Liver (tissue), 9 donors: Measurements from ENCODE around the gene TUNAR. TPM values are rescaled to one million over a fixed set of nuclear protein-coding genes. Genes with fewer than 3 reads are reported as not detected.

Experiments used
- DNase-seq: peaks from one replicate; pipeline ENCODE4 v3.0.0-alpha.2; 2017; ENCODE audit warnings: low spot score
- H3K27ac ChIP-seq, 2 donors: one replicate each; pipeline ENCODE4 v1.7.0; 2013; ENCODE audit warnings: inconsistent platforms in 2 of 2, low read length in 2 of 2, control low read depth in 1 of 2, low read depth in 1 of 2, mild to moderate bottlenecking in 1 of 2
- H3K27me3 ChIP-seq, 4 donors: one replicate each; pipeline versions ENCODE4 v1.6.1 to v1.7.0; 2013; ENCODE audit warnings: low read length in 3 of 4, inconsistent platforms in 1 of 4, mild to moderate bottlenecking in 1 of 4, moderate library complexity in 1 of 4; ENCODE audit not compliant: control insufficient read depth in 4 of 4, insufficient read depth in 4 of 4
- H3K36me3 ChIP-seq, 4 donors: one replicate each; pipeline versions ENCODE4 v1.6.1 to v1.7.0; 2013; ENCODE audit warnings: low read length in 3 of 4, mild to moderate bottlenecking in 3 of 4, low read depth in 1 of 4, moderate library complexity in 1 of 4; ENCODE audit not compliant: control insufficient read depth in 4 of 4, insufficient read depth in 3 of 4
- H3K4me1 ChIP-seq, 4 donors: one replicate each; pipeline versions ENCODE4 v1.6.1 to v1.7.0; 2013; ENCODE audit warnings: low read length in 3 of 4, mild to moderate bottlenecking in 3 of 4, moderate library complexity in 1 of 4; ENCODE audit not compliant: control insufficient read depth in 4 of 4, insufficient read depth in 4 of 4
- H3K4me3 ChIP-seq, 3 donors: one replicate each; pipeline versions ENCODE4 v1.6.1 to v1.7.0; 2013; ENCODE audit warnings: low read length in 3 of 3, control low read depth in 1 of 3, low read depth in 1 of 3, mild to moderate bottlenecking in 1 of 3
- H3K9ac ChIP-seq, 2 donors: one replicate each; pipeline ENCODE4 v1.7.0; 2013; ENCODE audit warnings: low read length in 2 of 2, mild to moderate bottlenecking in 2 of 2, moderate library complexity in 2 of 2, control low read depth in 1 of 2, low read depth in 1 of 2
- H3K9me3 ChIP-seq, 4 donors: one replicate each; pipeline versions ENCODE4 v1.6.1 to v1.7.0; 2013; ENCODE audit warnings: low read length in 3 of 4; ENCODE audit not compliant: control insufficient read depth in 4 of 4
- ATF3 ChIP-seq: IDR thresholded peaks from 2 replicates; pipeline ENCODE4 v1.6.1; 2016; ENCODE audit warnings: antibody characterized with exemption
- CTCF ChIP-seq: fragments of 150-350 bp; IDR thresholded peaks from 2 replicates; pipeline ENCODE4 v1.5.1; 2017; ENCODE audit warnings: improper control_type of control experiment, low read depth, low read length; ENCODE audit not compliant: missing input control
- EGR1 ChIP-seq, 2 donors: IDR thresholded peaks; 2 replicates each; pipeline ENCODE4 v1.6.1; 2016 to 2018; ENCODE audit warnings: antibody characterized with exemption in 2 of 2, low read depth in 2 of 2
- FOXA2 ChIP-seq: IDR thresholded peaks from 2 replicates; pipeline ENCODE4 v1.6.1; 2016; ENCODE audit warnings: antibody characterized with exemption
- GABPA ChIP-seq, 2 donors: IDR thresholded peaks in 1 of 2; conservative IDR thresholded peaks in 1 of 2; 2 replicates each; pipeline ENCODE4 v1.6.1; 2016; ENCODE audit warnings: antibody characterized with exemption in 2 of 2, mild to moderate bottlenecking in 1 of 2, moderate library complexity in 1 of 2
- HNF4A ChIP-seq, 2 donors: conservative IDR thresholded peaks; 2 replicates each; pipeline ENCODE4 v1.6.1; 2016; ENCODE audit warnings: antibody characterized with exemption in 2 of 2, mild to moderate bottlenecking in 2 of 2
- HNF4G ChIP-seq: IDR thresholded peaks from 2 replicates; pipeline ENCODE4 v1.6.1; 2016; ENCODE audit warnings: antibody characterized with exemption
- MAX ChIP-seq: IDR thresholded peaks from 2 replicates; pipeline ENCODE4 v1.6.1; 2016; ENCODE audit warnings: antibody characterized with exemption
- NR2F2 ChIP-seq: IDR thresholded peaks from 2 replicates; pipeline ENCODE4 v1.6.1; 2016; ENCODE audit warnings: antibody characterized with exemption
- RAD21 ChIP-seq, 2 donors: IDR thresholded peaks; 2 replicates each; pipeline ENCODE4 v1.6.1; 2016; ENCODE audit warnings: antibody characterized with exemption in 2 of 2, mild to moderate bottlenecking in 2 of 2
- REST ChIP-seq: IDR thresholded peaks from 2 replicates; pipeline ENCODE4 v1.6.1; 2016; ENCODE audit warnings: antibody characterized with exemption, mild to moderate bottlenecking
- RXRA ChIP-seq, 2 donors: IDR thresholded peaks; 2 replicates each; pipeline ENCODE4 v1.6.1; 2017 to 2018; ENCODE audit warnings: antibody characterized with exemption in 2 of 2, mild to moderate bottlenecking in 1 of 2
- SP1 ChIP-seq: IDR thresholded peaks from 2 replicates; pipeline ENCODE4 v1.6.1; 2018; ENCODE audit warnings: antibody characterized with exemption, mild to moderate bottlenecking
- TAF1 ChIP-seq: conservative IDR thresholded peaks from 2 replicates; pipeline ENCODE4 v1.6.1; 2016; ENCODE audit warnings: antibody characterized with exemption, mild to moderate bottlenecking
- YY1 ChIP-seq: IDR thresholded peaks from 2 replicates; pipeline ENCODE4 v1.6.1; 2016; ENCODE audit warnings: antibody characterized with exemption, mild to moderate bottlenecking
- WGBS: extraction: QIAGEN DNeasy Blood & Tissue Kit; methylation state at CpG from one replicate; pipeline ENCODE4 v1.1.7; 2013; 5-methylcytosine and 5-hydroxymethylcytosine counted together
- polyA plus RNA-seq, 2 donors: library from polyadenylated mRNA; stranded (reverse) in 1 of 2; unstranded in 1 of 2; fragments of 200-250 nt in 1 of 2; fragments of >200 nt in 1 of 2; fragmentation: Nextera tagmentation in 1 of 2; extraction: Ambion mirVana in 1 of 2; gene quantifications; one replicate each; pipeline versions ENCODE4 v1.2.1 to v1.2.3, GENCODE V29; 2013 to 2015
- total RNA-seq, 2 donors: library from RNA; depleted of rRNA; stranded (reverse); fragments of >200 nt; gene quantifications; one replicate each; pipeline ENCODE4 v1.2.3, GENCODE V29; 2014
- donor health status: healthy.
- donor health status: healthy.
- donor health status: healthy.
- donor health status: healthy.
- donor health status: healthy.

TUNAR gene
- total and polyA plus RNA-seq, 4 donors, result 0.14 TPM; not detected in 3

GRCh38 chr14:95838862-95839261 is 37.8 kb upstream of the TUNAR start (continued):
- TF ChIP-seq CTCF (no peak), EGR1 (IDR thresholded peaks at IDR 0.05; ENCODE audit: low read depth in 2 of 2) (no peak), ATF3 (no peak), TAF1 (no peak), RAD21 (IDR thresholded peaks at IDR 0.05) (no peak), FOXA2 (no peak), SP1 (no peak), YY1 (no peak)

- H3K4me1 ChIP-seq, result no peaks in the 10 kb centered on the region
These were observed 36.4 kb upstream of the TUNAR start for GRCh38 chr14:95840094-95840700.

More at GRCh38 chr14:95840094-95840700, 36.4 kb upstream of the TUNAR start:
- no peak overlapping the region for H3K4me3 ChIP-seq
- TF ChIP-seq MAX, result no peak
- TF ChIP-seq REST, result no peak
- no peak for TF ChIP-seq RXRA (IDR thresholded peaks at IDR 0.05)
- TF ChIP-seq HNF4G, result no peak
- no peak for TF ChIP-seq EGR1 (IDR thresholded peaks at IDR 0.05; ENCODE audit: low read depth in 2 of 2)
- no peak for TF ChIP-seq CTCF
- no peak for TF ChIP-seq FOXA2
- TF ChIP-seq YY1, result no peak
- TF ChIP-seq NR2F2, result no peak
- TF ChIP-seq HNF4A (conservative IDR thresholded peaks at IDR 0.05), result no peak
- TF ChIP-seq RAD21 (IDR thresholded peaks at IDR 0.05), result no peak
- TF ChIP-seq SP1, result no peak
- TF ChIP-seq GABPA (IDR thresholded peaks at IDR 0.05 in 1 of 2, conservative IDR thresholded peaks at IDR 0.05 in 1 of 2), result no peak
- H3K36me3 ChIP-seq, result no peaks in the 10 kb centered on the region
- H3K9ac ChIP-seq, result no peak overlapping the region
- H3K27ac ChIP-seq, result no peak overlapping the region
- no peaks in the 10 kb centered on the region for H3K9me3 ChIP-seq
- no peak for DNase-seq
- peaks cover 0 to 2% (median 0%) of the 10 kb centered on the region in 4 donors for H3K27me3 ChIP-seq
- 84% methylated on average over 7 of the region's 7 CpGs for WGBS
